GM18868 (cell line): Measurements from ENCODE around the gene RNFT2.

ENCODE experiments used
- ATAC-seq: cut with Tn5 transposase; IDR thresholded peaks from one replicate; pipeline ENCODE4 v1.9.1; 2021; ENCODE audit warnings: mild to moderate bottlenecking, moderate library complexity; ENCODE audit not compliant: unreplicated experiment

RNFT2 gene

DNA sequence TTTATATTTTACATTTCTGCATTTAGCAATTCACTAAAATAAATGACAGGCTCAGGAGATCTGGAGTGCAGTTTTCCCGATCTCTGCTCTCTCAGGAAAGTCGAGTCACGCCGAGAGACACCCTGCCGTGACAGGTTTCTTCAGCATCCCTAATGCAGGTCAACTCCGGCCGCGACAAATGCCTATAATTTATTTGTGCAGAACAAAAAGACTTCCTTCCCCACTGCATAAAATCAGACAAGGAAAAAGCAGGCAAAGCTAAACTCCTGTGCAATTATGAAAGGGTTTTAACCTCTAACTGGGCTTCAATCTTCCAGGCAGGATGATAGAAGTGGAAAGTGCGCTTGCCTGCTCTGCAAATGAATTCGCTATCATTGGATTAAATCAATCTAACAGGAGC, 28.3 kb upstream of the RNFT2 start:
- no peak for ATAC-seq

GRCh38 chr12:116710370-116711150, 27.6 kb upstream of the RNFT2 start:
- no peak for ATAC-seq

- ATAC-seq, result no peak
Observed at GRCh38 chr12:116712458-116713303, 25.4 kb upstream of the RNFT2 start.

DNA sequence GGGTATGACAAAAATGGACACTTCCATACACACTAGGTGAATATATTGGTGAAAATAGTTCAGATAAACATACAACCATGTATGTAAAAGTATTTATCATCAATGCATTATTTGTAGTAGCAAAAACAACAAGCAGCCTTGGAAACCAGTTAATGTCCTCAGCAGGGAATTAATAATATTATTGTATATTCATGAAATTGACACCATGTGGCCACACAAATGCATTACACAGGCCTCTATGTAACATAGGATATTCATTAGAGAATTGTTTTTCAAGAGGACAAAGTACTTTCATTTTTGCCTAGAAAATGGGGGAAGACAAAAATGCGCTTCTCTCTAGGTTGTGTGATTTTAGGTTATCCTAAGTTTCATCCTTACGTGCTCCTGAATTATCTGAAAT, 24.6 kb upstream of the RNFT2 start:
- no peak for ATAC-seq

DNA sequence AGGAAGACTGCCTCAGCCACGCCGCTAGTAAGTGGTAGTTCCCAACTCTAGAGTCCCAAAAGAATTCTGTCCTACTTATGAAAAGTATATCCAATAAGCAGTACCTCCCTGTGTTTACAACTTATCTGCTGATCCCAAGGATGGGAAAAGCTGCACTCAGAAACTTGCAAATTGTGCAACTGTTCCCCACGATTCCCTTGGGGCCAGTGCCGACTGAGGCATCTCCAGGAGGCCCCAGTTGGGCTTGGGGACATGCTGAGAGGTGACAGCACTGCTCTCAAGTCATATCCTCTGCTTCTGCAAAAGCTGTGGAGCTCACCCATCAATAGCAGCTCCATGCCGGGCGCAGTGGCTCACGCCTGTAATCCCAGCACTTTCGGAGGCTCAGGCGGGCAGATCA, 23.9 kb upstream of the RNFT2 start:
- ATAC-seq, result no peak

DNA sequence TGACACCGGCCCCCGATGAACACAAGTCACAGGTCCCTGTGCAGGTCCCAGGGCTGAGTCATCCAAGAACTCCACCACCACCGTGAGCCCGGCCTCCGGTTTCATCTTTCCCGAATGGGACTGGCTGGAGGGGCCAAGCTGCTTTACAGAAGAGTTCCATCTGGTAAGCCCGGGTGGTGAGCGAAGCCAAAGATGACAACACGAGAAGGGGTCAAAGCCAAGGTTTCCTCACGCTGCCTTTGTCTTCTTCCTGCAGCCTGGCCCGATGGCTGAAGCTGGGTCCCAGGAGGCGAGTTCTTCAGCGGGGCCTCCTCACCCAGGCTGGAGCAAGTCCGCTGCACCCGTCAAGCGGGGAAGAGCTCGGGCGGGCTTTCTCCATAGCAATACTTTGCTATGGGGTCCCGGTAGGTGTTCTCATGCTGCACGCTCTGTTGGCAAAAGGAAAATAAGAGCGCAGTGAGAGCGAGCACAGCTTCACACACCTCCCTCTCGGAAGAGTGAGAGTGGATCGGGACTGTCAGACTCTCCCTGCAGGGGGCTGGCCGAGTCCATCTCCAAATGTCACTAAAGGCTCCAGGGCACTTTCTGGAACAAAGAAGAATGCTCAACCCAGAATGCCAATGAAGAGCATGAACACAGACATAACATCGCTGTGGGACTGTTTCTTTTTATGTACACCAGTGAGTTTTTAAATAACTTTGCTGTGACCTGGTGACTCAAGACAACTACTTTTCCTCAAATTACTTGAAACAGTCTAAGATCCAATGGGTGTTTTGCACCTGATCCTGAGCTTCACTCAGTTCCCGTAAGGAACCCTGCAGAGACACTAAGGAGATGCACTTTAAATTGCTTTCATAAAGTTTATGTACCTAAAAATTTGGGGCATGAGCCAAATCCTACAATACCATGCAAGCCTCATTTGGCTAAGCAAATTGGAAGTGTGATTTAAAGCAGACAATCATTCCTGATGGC, 20.4 kb upstream of the RNFT2 start:
- no peak for ATAC-seq

DNA sequence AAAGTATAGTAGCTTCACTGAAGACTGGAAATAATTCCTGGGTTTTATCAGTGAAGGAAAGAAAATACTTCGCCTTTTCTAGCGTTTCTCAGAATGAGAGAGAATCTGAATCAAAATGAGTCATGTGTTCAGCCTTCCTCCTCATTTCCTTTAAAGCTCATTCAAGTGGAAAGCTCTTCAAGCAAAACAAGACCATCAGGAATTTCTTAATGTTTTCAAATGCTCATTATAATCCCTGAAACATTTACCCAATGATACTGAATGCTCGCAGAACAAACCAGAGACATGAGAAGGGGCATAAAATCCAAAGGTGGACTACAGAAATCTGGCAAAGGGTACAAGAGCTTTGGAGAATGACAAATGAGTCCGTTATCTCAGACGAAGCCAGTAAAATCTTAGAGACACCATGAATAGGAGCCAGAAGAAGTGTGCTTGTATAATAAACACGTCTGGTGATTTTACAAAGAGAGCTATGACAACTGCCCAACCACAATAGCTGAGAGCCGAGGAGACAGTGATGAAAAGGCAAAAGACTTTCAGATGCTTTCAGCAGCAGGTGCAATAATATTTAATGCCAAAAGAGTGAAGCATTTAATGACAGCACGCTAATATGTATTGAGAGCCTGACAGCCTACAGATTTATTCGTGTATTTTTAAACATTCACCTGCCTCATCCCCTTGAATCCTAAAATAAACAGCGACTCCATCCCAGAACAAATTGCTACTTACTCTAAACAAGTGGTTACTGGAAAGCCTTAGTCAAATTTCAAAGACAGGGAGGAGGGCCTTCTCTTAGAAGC, 19.3 kb upstream of the RNFT2 start:
- no peak for ATAC-seq

- no peak for ATAC-seq
Observed at GRCh38 chr12:116719731-116720528, 18.2 kb upstream of the RNFT2 start.

DNA sequence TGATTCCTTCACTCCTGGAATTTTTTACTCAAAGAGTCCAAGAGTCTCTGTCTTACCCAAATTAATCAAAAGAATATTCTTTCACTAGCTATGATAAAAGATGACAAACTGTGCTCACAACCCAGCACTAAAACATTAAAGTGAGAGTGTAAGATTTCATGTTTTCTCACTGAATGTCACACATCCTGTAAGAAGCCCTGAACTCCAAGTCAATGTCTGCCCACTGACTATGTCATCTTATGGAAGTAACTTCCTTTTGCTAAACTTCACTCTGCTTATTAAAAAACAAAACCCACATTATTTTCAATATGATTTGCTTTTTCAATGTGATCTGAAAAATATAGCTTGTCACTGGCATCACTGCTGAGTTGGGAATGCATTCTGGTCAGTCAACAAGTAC, 15.9 kb upstream of the RNFT2 start:
- no peak for ATAC-seq

GRCh38 chr12:116726694-116727093, 11.4 kb upstream of the RNFT2 start:
- no peak for ATAC-seq

GRCh38 chr12:116727261-116727660, 10.9 kb upstream of the RNFT2 start:
- no peak for ATAC-seq

- ATAC-seq, result no peak
Observed at GRCh38 chr12:116727891-116728290, 10.2 kb upstream of the RNFT2 start.

DNA sequence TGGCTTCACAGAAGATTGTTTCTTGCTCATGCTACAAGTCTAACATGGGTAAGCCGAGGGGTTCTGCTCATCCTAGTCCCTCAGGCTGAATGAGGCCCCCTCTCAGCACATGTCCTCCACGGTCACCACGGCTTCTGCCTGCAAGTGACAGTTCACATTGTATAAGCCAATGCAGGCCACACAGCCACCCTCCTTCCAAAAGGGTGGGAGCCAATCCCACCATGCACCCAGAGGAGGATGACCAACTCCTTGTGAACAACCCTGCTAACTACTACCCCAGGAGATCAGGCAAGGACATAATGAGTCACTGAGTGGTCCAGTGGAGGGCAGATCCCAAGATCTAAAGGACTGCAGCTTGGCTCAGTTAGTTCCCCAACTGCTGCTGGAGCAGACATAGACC, 6.3 kb upstream of the RNFT2 start:
- ATAC-seq, result no peak

DNA sequence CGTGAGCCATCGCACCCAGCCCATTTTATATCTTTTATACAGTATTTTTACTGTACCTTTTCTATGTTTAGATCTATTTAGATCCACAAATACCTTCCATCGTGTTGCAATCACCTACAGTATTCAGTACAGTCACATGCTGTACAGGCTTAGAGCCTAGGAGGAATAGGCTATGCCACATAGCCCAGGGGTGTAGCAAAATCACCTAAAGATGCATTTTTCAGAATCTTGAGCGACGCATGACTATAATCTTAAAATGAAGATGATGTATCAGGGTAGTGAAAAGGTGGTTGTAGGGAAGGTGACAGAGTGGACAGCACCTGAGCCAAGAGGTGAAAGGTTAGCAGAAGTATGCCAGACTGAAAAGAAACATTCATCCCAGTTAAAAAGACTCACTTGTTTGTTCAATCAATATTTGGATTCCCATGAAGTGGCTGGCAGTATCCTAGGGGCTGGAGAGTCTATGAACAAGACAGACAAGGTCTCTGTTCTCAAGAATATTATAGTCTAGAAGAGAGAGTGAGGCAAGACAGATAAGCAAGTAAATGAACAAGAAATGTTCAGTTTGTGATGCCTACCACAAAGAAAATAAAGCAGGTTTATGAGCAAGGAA, 3.9 kb upstream of the RNFT2 start:
- no peak for ATAC-seq

GRCh38 chr12:116735084-116735483, 3.0 kb upstream of the RNFT2 start:
- ATAC-seq, result no peak

DNA sequence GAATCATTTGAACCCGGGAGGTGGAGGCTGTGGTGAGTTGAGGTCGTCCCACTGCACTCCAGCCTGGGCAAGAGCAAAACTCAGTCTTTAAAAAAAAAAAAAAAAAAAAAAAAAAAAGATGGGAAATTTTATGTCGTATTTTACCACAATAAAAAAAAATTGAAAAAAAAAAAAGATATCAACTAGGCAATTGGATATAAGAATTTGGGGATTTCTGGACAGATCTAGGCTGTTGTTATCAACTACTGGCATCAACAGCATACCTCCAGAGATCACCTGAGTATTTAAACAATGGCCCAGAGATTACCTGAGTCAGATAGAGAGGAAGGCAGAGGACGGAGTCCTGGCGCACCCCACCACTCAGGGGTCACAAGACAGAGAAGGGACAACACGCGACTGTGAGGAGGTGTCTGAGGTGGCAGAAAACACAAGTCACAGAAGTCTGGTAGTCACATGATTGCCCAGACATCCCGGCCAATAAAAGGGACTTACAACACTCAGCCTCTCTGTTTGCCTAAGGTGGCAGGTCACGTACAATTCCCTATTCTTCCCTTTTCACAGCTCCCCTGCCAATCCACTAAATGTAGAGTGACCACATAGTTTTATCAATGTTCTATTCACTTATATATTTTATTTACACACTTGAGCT, 2.0 kb upstream of the RNFT2 start:
- no peak for ATAC-seq

- ATAC-seq, result no peak
Observed at GRCh38 chr12:116736962-116737773, 947 bp upstream of the RNFT2 start.
